Measurements from ENCODE around the gene GADL1.

GADL1 gene

DNA sequence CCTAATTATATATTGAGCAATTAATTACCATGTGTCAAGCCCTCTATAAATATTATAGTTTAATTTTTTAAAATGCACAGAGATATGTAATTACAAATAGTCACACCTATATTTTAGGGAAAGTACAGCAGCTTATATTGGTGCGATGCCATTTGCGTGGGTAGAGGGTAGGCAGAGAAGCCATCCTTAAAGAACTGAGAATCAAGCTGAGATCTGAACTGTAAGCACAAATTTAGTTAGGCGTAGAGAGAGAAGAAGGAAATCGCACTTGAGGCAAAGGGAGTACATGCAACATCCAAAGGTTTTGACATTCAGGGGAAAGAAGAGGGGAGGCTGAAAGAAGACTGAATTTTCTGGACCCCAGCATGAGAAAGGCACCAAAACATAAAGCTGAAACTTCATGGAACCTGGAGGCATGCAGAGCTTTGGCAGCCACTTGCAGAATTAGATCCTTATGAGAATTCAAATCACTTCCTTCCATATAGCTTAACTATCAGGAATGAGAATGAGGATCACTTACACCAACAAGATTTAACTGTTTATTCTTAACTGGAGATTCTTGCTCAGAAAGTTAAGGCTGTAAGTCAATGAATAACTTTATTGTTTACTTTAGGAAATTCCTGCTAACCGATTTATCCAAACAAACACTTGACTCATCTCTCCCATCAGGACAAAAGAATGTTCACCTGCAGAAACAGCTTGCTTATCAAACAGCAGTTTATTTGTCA lies 173.7 kb downstream of the GADL1 start:
- H3K4me3 ChIP-seq (replicated peaks in 1 of 2; ENCODE audit: low read depth in 2 of 2, low read length in 2 of 2): no peak overlapping the region
- TF ChIP-seq, protein P1, sequence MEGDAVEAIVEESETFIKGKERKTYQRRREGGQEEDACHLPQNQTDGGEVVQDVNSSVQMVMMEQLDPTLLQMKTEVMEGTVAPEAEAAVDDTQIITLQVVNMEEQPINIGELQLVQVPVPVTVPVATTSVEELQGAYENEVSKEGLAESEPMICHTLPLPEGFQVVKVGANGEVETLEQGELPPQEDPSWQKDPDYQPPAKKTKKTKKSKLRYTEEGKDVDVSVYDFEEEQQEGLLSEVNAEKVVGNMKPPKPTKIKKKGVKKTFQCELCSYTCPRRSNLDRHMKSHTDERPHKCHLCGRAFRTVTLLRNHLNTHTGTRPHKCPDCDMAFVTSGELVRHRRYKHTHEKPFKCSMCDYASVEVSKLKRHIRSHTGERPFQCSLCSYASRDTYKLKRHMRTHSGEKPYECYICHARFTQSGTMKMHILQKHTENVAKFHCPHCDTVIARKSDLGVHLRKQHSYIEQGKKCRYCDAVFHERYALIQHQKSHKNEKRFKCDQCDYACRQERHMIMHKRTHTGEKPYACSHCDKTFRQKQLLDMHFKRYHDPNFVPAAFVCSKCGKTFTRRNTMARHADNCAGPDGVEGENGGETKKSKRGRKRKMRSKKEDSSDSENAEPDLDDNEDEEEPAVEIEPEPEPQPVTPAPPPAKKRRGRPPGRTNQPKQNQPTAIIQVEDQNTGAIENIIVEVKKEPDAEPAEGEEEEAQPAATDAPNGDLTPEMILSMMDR (IDR thresholded peaks at IDR 0.05; ENCODE audit: low read depth, low read length): no peak
- DNase-seq (ENCODE audit: low read depth in 2 of 2): peak in 1 of 2 donors; percentile 70

DNA sequence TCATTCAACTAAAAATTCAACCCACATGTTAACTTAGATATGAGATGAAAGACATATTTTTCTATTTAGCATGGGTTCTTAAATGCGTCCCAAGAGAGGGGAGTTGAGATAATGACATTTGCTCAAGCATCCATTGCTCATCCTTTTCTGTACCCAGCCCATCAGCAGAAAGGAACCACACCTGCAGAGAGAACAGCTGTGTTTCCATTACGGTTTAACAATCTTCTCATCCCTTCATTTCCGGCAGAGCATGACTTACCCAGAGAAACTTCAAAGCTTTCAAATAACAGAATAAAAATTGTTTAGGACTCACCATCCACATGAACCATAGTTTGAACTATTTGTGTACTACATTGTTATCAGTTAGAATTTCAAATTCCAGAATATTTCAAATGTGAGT lies 174.9 kb downstream of the GADL1 start:
- no peak overlapping the region for H3K4me3 ChIP-seq (replicated peaks in 1 of 2; ENCODE audit: low read depth in 2 of 2, low read length in 2 of 2)
- TF ChIP-seq, protein P1 (IDR thresholded peaks at IDR 0.05; ENCODE audit: low read depth, low read length): no peak
- no peak for DNase-seq (ENCODE audit: low read depth in 2 of 2)

DNA sequence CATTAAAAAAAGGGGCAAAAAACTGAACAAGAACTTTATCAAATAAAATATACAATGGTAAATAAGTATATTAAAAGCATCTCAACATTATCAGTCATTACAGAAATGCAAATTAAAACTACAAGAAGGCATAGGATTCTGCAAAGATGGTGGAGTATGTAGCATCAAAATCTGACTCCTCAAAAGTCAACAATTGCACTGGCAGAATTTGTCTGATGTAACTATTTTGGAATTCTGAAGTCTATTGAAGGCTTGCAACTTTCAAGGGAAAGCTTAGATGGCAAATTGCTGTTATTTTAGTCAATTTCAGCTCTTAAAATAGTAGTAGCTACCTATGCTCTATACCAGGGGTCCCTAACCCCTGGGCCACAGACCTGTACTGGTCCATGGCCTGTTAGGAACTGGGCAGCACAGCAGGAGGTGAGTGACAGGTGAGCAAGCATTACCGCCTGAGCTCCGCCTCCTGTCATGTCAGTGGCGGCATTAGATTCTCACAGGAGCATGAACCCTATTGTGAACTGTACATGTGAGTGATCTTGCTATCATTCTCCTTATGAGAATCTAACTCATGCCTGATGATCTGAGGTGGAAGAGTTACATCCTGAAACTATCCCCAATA lies 180.5 kb downstream of the GADL1 start:
- DNase-seq (ENCODE audit: low read depth in 2 of 2): no peak
- no peak overlapping the region for H3K4me3 ChIP-seq (replicated peaks in 1 of 2; ENCODE audit: low read depth in 2 of 2, low read length in 2 of 2)
- TF ChIP-seq, protein P1 (IDR thresholded peaks at IDR 0.05; ENCODE audit: low read depth, low read length): no peak

DNA sequence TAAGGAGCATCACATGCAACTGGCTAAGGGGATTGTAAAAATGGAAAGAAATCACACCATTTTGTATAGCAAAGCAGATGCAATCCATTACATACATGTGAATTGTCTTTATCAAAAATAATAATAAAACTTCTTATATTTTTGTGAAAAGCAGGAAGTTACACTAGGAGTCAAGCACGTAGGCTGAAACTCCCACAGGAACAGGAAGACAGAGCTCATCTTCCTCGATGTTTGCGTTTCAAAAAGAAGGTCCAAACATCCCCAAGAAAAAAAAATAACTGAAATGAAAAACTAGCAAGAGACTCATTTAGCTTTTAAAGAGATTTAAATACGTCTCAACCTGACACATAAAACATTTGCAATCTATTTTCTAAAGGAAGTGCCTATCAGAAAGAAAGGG lies 181.5 kb downstream of the GADL1 start:
- TF ChIP-seq, protein P1 (IDR thresholded peaks at IDR 0.05; ENCODE audit: low read depth, low read length): no peak

DNA sequence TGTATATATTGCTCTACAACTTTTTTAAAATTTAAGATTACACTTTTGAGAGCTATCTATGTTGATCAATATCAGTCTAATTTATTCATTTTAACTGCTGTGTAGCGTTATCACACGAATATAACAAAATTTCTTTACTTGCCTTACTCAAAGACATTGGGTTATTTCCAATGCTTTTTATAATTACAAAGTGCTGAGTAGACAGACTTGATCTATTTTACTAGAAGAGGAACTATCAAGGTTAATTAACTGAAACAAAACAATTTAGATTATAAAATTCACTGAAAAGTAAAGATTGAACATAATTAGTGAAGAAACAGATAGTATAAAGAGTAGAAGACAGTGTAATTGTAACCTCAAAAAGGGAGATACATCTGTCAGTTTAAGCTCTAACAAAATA lies 182.6 kb downstream of the GADL1 start:
- TF ChIP-seq, protein P1 (IDR thresholded peaks at IDR 0.05; ENCODE audit: low read depth, low read length): no peak

More for the DNA sequence above, 181.5 kb downstream of the GADL1 start:
- no peak overlapping the region for H3K4me3 ChIP-seq (replicated peaks in 1 of 2; ENCODE audit: low read depth in 2 of 2, low read length in 2 of 2)
- DNase-seq (ENCODE audit: low read depth in 2 of 2): no peak

DNA sequence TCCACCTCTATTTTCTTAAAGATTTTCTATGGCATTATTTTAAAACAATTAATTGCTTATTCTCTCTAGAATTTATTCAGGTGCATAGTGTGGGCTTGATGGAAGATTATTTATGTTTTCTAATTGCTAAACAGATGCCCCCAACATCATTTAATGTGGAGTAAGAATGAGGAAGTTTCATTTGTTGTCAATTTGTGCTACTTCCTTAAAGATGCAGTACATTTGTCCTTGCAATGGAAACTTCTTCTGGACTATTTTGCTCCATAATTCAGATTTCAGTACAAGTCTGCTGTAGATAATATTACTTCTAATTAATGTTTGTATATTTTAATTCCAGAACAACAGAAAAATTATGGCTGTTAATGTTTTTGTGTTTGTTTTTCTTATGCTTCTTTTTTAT lies 183.3 kb downstream of the GADL1 start:
- no peak overlapping the region for H3K4me3 ChIP-seq (replicated peaks in 1 of 2; ENCODE audit: low read depth in 2 of 2, low read length in 2 of 2)
- DNase-seq (ENCODE audit: low read depth in 2 of 2): no peak
- TF ChIP-seq, protein P1 (IDR thresholded peaks at IDR 0.05; ENCODE audit: low read depth, low read length): no peak

More for the DNA sequence above, 182.6 kb downstream of the GADL1 start:
- DNase-seq (ENCODE audit: low read depth in 2 of 2): no peak
- H3K4me3 ChIP-seq (replicated peaks in 1 of 2; ENCODE audit: low read depth in 2 of 2, low read length in 2 of 2): no peak overlapping the region

Measured in cardiac fibroblast (primary cell).